ENCODE results near the gene LYZL4. TPM values are rescaled to one million over a fixed set of nuclear protein-coding genes. Genes with fewer than 3 reads are reported as not detected.

Gene LYZL4
- total RNA-seq, 2 experiments from 2014 or later = not detected

- H3K9me3 ChIP-seq (ENCODE audit: low read length) = no peaks in the 10 kb centered on the region
- H3K27ac ChIP-seq (ENCODE audit: low read depth, low read length, poor library complexity, severe bottlenecking) = no peak overlapping the region
- H3K4me2 ChIP-seq (ENCODE audit: low read length) = no peak overlapping the region
- H4K20me1 ChIP-seq (ENCODE audit: insufficient read depth, low read length) = no peaks in the 10 kb centered on the region
- no TSS peak for BruUV-seq (replicated peaks)
- no peaks in the 10 kb centered on the region for H3K36me3 ChIP-seq (ENCODE audit: insufficient read depth, low read length)
- DNase-seq (ENCODE audit: low spot score) = no peak
- no peak overlapping the region for H3K4me3 ChIP-seq (ENCODE audit: low read depth, low read length, poor library complexity, severe bottlenecking)
- intact Hi-C loops (cut with micrococcal nuclease; ENCODE audit: unreplicated experiment) = loop anchor here (5.0 kb wide), 3 partner anchors 209 to 549 kb away; no protein-coding TSS in a partner anchor
- no peaks in the 10 kb centered on the region for H3K9me2 ChIP-seq (ENCODE audit: insufficient read depth, low read length)
- no peaks in the 10 kb centered on the region for H3K79me2 ChIP-seq (ENCODE audit: insufficient read depth, low read depth, low read length)
- no peak overlapping the region for H2AFZ ChIP-seq (ENCODE audit: low read length)
- ChIA-PET POLR2A (no interaction called here), CTCF (ENCODE audit: unreplicated experiment) (no interaction called here)
- no peaks in the 10 kb centered on the region for H3K4me1 ChIP-seq (ENCODE audit: insufficient read depth, low read length, poor library complexity, severe bottlenecking)
- no peak for TF ChIP-seq EZH2phosphoT487 (IDR thresholded peaks at IDR 0.05; ENCODE audit: borderline replicate concordance, low read depth, low read length)
- TF ChIP-seq, protein P1, sequence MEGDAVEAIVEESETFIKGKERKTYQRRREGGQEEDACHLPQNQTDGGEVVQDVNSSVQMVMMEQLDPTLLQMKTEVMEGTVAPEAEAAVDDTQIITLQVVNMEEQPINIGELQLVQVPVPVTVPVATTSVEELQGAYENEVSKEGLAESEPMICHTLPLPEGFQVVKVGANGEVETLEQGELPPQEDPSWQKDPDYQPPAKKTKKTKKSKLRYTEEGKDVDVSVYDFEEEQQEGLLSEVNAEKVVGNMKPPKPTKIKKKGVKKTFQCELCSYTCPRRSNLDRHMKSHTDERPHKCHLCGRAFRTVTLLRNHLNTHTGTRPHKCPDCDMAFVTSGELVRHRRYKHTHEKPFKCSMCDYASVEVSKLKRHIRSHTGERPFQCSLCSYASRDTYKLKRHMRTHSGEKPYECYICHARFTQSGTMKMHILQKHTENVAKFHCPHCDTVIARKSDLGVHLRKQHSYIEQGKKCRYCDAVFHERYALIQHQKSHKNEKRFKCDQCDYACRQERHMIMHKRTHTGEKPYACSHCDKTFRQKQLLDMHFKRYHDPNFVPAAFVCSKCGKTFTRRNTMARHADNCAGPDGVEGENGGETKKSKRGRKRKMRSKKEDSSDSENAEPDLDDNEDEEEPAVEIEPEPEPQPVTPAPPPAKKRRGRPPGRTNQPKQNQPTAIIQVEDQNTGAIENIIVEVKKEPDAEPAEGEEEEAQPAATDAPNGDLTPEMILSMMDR (conservative IDR thresholded peaks at IDR 0.05; ENCODE audit: low read length) = no peak
Measured at GRCh38 chr3:42441791-42442190, 31.4 kb upstream of the LYZL4 start.

GRCh38 chr3:42440924-42441323 is 30.5 kb upstream of the LYZL4 start:
- no peaks in the 10 kb centered on the region for H4K20me1 ChIP-seq (ENCODE audit: insufficient read depth, low read length)
- no peaks in the 10 kb centered on the region for H3K79me2 ChIP-seq (ENCODE audit: insufficient read depth, low read depth, low read length)
- no peaks in the 10 kb centered on the region for H3K36me3 ChIP-seq (ENCODE audit: insufficient read depth, low read length)
- H3K9me2 ChIP-seq (ENCODE audit: insufficient read depth, low read length) = no peaks in the 10 kb centered on the region
- no TSS peak for BruUV-seq (replicated peaks)
- DNase-seq (ENCODE audit: low spot score) = no peak
- TF ChIP-seq, protein P1 (conservative IDR thresholded peaks at IDR 0.05; ENCODE audit: low read length) = no peak
- no peak for TF ChIP-seq EZH2phosphoT487 (IDR thresholded peaks at IDR 0.05; ENCODE audit: borderline replicate concordance, low read depth, low read length)
- CTCF ChIA-PET (ENCODE audit: unreplicated experiment) = no interaction called here
- H3K4me1 ChIP-seq (ENCODE audit: insufficient read depth, low read length, poor library complexity, severe bottlenecking) = no peaks in the 10 kb centered on the region
- no peak overlapping the region for H3K4me2 ChIP-seq (ENCODE audit: low read length)
- no peaks in the 10 kb centered on the region for H3K9me3 ChIP-seq (ENCODE audit: low read length)
- intact Hi-C loops (cut with micrococcal nuclease; ENCODE audit: unreplicated experiment) = loop anchor here (5.0 kb wide), 3 partner anchors 209 to 549 kb away; no protein-coding TSS in a partner anchor
- no peak overlapping the region for H3K4me3 ChIP-seq (ENCODE audit: low read depth, low read length, poor library complexity, severe bottlenecking)
- no peak overlapping the region for H2AFZ ChIP-seq (ENCODE audit: low read length)
- H3K27ac ChIP-seq (ENCODE audit: low read depth, low read length, poor library complexity, severe bottlenecking) = no peak overlapping the region
- POLR2A ChIA-PET = no interaction called here

- no peak overlapping the region for H3K4me3 ChIP-seq (ENCODE audit: low read depth, low read length, poor library complexity, severe bottlenecking)
- no TSS peak for BruUV-seq (replicated peaks)
- no peaks in the 10 kb centered on the region for H3K4me1 ChIP-seq (ENCODE audit: insufficient read depth, low read length, poor library complexity, severe bottlenecking)
- DNase-seq (ENCODE audit: low spot score) = no peak
- intact Hi-C loops (cut with micrococcal nuclease; ENCODE audit: unreplicated experiment) = loop anchor here (5.0 kb wide), 3 partner anchors 207 to 547 kb away; no protein-coding TSS in a partner anchor
- no peaks in the 10 kb centered on the region for H3K79me2 ChIP-seq (ENCODE audit: insufficient read depth, low read depth, low read length)
- ChIA-PET POLR2A (interaction anchor here (0.5 kb wide), 1 partner anchor 993 kb away, joined by 4 read pairs; no protein-coding TSS in a partner anchor), CTCF (ENCODE audit: unreplicated experiment) (no interaction called here)
- H4K20me1 ChIP-seq (ENCODE audit: insufficient read depth, low read length) = no peaks in the 10 kb centered on the region
- no peaks in the 10 kb centered on the region for H3K9me2 ChIP-seq (ENCODE audit: insufficient read depth, low read length)
- no peaks in the 10 kb centered on the region for H3K36me3 ChIP-seq (ENCODE audit: insufficient read depth, low read length)
- TF ChIP-seq, protein P1 (conservative IDR thresholded peaks at IDR 0.05; ENCODE audit: low read length) = no peak
- H3K4me2 ChIP-seq (ENCODE audit: low read length) = no peak overlapping the region
- no peak overlapping the region for H2AFZ ChIP-seq (ENCODE audit: low read length)
- H3K9me3 ChIP-seq (ENCODE audit: low read length) = no peaks in the 10 kb centered on the region
- H3K27ac ChIP-seq (ENCODE audit: low read depth, low read length, poor library complexity, severe bottlenecking) = no peak overlapping the region
Measured at GRCh38 chr3:42439261-42440115, 29.1 kb upstream of the LYZL4 start.
